Uterus (tissue), 4 donors: ENCODE measurements around the gene ZNF346. TPM values are rescaled to one million over a fixed set of nuclear protein-coding genes. Genes with fewer than 3 reads are reported as not detected.
A peak's percentile ranks its signal among the peaks of the same experiment; 100 is the strongest.

Experiments used
- DNase-seq, 2 donors: peaks; one replicate each; pipeline ENCODE4 v3.0.0-alpha.2; 2019 to 2020
- H3K27ac ChIP-seq, 2 donors: fragments of 200-600 bp; sonication (generic); 1 replicate in 1 of 2; 2 replicates in 1 of 2; pipeline ENCODE4 v1.5.1; 2016 to 2018
- H3K27me3 ChIP-seq, 2 donors: fragments of 200-600 bp; sonication (generic); one replicate each; pipeline ENCODE4 v1.5.1; 2018 to 2019; ENCODE audit warnings: control low read depth in 1 of 2
- H3K36me3 ChIP-seq, 2 donors: fragments of 200-600 bp; sonication (generic); one replicate each; pipeline ENCODE4 v1.5.1; 2019; ENCODE audit warnings: control low read depth in 1 of 2
- H3K4me1 ChIP-seq, 2 donors: fragments of 200-600 bp; sonication (generic); one replicate each; pipeline ENCODE4 v1.5.1; 2018 to 2019; ENCODE audit warnings: control low read depth in 1 of 2
- H3K4me3 ChIP-seq, 2 donors: fragments of 200-600 bp; sonication (generic); 1 replicate in 1 of 2; 2 replicates in 1 of 2; pipeline ENCODE4 v1.5.1; 2018 to 2019; ENCODE audit warnings: mild to moderate bottlenecking in 1 of 2
- H3K9me3 ChIP-seq, 2 donors: fragments of 200-600 bp; sonication (generic); one replicate each; pipeline ENCODE4 v1.5.1; 2019; ENCODE audit warnings: control low read depth in 1 of 2
- POLR2A ChIP-seq, 2 donors: fragments of 450-650 bp; IDR thresholded peaks; one replicate each; pipeline ENCODE4 v1.6.1; 2016; ENCODE audit warnings: antibody characterized with exemption in 2 of 2, mild to moderate bottlenecking in 1 of 2, moderate library complexity in 1 of 2
- intact Hi-C: fragments of 100-400 bp; cut with DNase I; formaldehyde crosslinking; loops from one replicate; pipeline ENCODE4 v1.15.1; 2023; ENCODE audit warnings: low total_unique reads
- total RNA-seq, 4 donors: library from RNA; depleted of rRNA in 3 of 4; stranded (reverse); fragments of >200 nt in 3 of 4; gene quantifications; one replicate each; pipeline versions ENCODE4 v1.1.0 to v1.2.4, GENCODE V29; 2014 to 2023
- TF ChIP-seq, protein P1 (sequence below), 4 experiments: fragments of 200-600 bp in 2 of 4; fragments of 450-650 bp in 2 of 4; sonication (generic) in 2 of 4; IDR thresholded peaks; one replicate each; pipeline ENCODE4 v1.5.1; 2016 to 2019; ENCODE audit warnings: antibody characterized with exemption in 4 of 4, mild to moderate bottlenecking in 2 of 4, moderate library complexity in 1 of 4
- donor health status: DM: yes; HTN: yes; CAD: no.

The ZNF346 gene
- total RNA-seq, 4 donors from 2014 or later: 10.5 to 38.5 (median 29.2) TPM

DNA sequence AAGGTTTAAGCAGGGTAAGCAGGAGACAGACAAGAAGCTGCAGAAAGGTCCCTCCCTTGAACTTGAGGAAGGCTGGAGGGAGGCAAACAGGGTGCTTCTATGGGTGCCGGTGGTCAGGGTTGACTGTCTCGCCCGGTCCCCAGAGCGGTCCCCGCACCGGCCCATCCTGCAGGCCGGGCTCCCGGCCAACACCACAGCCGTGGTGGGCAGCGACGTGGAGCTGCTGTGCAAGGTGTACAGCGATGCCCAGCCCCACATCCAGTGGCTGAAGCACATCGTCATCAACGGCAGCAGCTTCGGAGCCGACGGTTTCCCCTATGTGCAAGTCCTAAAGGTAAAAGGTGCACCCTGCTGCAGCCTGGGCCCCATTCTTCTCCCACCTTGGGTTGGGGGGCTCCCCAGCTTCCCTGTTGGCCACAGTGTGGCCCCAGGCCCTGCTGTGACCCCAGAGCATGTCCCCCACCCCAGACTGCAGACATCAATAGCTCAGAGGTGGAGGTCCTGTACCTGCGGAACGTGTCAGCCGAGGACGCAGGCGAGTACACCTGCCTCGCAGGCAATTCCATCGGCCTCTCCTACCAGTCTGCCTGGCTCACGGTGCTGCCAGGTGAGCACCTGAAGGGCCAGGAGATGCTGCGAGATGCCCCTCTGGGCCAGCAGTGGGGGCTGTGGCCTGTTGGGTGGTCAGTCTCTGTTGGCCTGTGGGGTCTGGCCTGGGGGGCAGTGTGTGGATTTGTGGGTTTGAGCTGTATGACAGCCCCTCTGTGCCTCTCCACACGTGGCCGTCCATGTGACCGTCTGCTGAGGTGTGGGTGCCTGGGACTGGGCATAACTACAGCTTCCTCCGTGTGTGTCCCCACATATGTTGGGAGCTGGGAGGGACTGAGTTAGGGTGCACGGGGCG, 69.9 kb downstream of the ZNF346 start:
- no peaks in the 10 kb centered on the region for H3K4me1 ChIP-seq
- no peak overlapping the region for H3K27ac ChIP-seq
- no peaks in the 10 kb centered on the region for H3K27me3 ChIP-seq
- H3K4me3 ChIP-seq: no peak overlapping the region
- no peak for DNase-seq
- no peaks in the 10 kb centered on the region for H3K36me3 ChIP-seq
- H3K9me3 ChIP-seq: no peaks in the 10 kb centered on the region
- TF ChIP-seq, protein P1, sequence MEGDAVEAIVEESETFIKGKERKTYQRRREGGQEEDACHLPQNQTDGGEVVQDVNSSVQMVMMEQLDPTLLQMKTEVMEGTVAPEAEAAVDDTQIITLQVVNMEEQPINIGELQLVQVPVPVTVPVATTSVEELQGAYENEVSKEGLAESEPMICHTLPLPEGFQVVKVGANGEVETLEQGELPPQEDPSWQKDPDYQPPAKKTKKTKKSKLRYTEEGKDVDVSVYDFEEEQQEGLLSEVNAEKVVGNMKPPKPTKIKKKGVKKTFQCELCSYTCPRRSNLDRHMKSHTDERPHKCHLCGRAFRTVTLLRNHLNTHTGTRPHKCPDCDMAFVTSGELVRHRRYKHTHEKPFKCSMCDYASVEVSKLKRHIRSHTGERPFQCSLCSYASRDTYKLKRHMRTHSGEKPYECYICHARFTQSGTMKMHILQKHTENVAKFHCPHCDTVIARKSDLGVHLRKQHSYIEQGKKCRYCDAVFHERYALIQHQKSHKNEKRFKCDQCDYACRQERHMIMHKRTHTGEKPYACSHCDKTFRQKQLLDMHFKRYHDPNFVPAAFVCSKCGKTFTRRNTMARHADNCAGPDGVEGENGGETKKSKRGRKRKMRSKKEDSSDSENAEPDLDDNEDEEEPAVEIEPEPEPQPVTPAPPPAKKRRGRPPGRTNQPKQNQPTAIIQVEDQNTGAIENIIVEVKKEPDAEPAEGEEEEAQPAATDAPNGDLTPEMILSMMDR (IDR thresholded peaks at IDR 0.05): no peak
- TF ChIP-seq POLR2A (IDR thresholded peaks at IDR 0.05): no peak
- intact Hi-C loops: no loop called here

DNA sequence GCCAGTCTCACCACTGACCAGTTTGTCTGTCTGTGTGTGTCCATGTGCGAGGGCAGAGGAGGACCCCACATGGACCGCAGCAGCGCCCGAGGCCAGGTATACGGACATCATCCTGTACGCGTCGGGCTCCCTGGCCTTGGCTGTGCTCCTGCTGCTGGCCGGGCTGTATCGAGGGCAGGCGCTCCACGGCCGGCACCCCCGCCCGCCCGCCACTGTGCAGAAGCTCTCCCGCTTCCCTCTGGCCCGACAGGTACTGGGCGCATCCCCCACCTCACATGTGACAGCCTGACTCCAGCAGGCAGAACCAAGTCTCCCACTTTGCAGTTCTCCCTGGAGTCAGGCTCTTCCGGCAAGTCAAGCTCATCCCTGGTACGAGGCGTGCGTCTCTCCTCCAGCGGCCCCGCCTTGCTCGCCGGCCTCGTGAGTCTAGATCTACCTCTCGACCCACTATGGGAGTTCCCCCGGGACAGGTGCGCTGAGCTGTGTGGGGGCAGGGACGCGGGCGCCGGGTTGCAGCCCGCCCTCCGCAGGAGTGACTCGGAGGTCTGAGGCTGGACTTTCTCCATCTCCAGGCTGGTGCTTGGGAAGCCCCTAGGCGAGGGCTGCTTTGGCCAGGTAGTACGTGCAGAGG, 70.7 kb downstream of the ZNF346 start:
- DNase-seq: no peak
- Histone ChIP-seq H3K9me3 (no peaks in the 10 kb centered on the region), H3K36me3 (no peaks in the 10 kb centered on the region), H3K27me3 (no peaks in the 10 kb centered on the region), H3K27ac (no peak overlapping the region), H3K4me1 (no peaks in the 10 kb centered on the region), H3K4me3 (no peak overlapping the region)
- no peak for TF ChIP-seq POLR2A (IDR thresholded peaks at IDR 0.05)
- TF ChIP-seq, protein P1 (IDR thresholded peaks at IDR 0.05): no peak
- intact Hi-C loops: no loop called here

DNA sequence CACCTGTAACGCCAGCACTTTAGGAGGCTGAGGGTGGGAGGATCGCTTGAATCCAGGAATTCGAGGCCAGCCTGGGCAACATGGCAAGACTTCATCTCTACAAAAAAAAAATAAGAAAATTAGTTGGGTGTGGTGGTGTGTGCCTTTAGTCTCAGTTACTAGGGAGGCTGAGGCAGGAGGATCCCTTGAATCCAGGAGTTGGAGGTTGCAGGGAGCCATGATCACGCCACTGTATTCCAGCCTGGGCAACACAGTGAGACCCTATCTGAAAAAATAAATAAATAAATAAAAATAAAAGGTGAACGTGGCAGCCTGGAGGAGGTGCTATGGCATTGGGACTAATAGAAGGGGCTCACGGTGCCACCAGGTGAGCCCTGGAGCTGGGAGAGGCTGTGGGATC, 71.3 kb downstream of the ZNF346 start:
- TF ChIP-seq POLR2A (IDR thresholded peaks at IDR 0.05): no peak
- TF ChIP-seq, protein P1 (IDR thresholded peaks at IDR 0.05): no peak
- no peaks in the 10 kb centered on the region for H3K9me3 ChIP-seq
- DNase-seq: no peak

DNA sequence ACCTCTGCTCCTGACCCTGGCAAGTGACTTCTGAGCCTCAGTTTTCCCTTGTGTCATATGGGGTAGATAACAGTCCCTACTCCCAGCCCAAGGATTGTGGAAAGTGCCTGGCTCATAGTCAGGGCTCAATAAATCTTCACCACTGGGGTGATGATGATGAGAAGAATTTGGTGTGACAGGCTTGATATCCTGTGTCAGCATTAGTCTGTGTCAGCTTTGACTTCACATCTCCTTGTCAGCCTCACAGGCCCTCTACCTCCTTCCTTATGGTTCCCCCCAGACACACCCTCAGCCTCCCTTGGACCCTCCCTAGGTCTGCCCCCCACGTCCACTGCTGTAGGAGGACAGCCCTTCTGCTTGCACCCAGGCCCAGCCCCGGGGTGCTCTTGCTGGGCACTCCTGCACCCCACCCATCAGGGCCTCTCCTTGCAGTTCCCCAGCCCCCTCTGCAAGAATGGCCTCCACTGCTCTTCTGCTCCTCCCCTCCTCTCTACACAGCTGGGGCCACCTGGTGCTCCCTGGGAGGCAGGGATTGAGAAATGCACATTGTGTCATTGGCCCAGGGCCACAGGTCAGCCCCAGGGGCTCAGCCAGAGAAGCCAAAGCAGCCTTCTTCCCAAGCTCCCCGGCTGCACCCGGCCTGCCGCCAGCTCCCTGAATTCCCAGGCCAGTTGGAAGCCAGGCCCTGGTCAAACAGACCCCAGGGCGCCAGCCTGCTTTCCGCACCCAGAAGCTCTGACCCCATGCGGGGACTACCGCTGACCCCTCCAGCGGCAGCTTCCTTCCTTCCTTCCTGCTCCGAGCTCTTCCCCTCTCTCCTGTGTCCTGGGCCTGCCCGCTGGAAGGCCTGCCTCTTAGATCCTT, 72.0 kb downstream of the ZNF346 start:
- Histone ChIP-seq H3K9me3 (no peaks in the 10 kb centered on the region), H3K4me1 (no peaks in the 10 kb centered on the region), H3K27me3 (no peaks in the 10 kb centered on the region), H3K4me3 (no peak overlapping the region), H3K27ac (peak overlapping the region in 1 of 2 donors; percentile 65), H3K36me3 (no peaks in the 10 kb centered on the region)
- DNase-seq: peak; percentile 85 to 91
- TF ChIP-seq, protein P1 (IDR thresholded peaks at IDR 0.05): no peak
- TF ChIP-seq POLR2A (IDR thresholded peaks at IDR 0.05): no peak
- intact Hi-C loops: no loop called here

More for the DNA sequence above, 71.3 kb downstream of the ZNF346 start:
- Histone ChIP-seq H3K27me3 (no peaks in the 10 kb centered on the region), H3K36me3 (no peaks in the 10 kb centered on the region), H3K4me3 (no peak overlapping the region), H3K27ac (peak overlapping the region in 1 of 2 donors; percentile 65), H3K4me1 (no peaks in the 10 kb centered on the region)
- intact Hi-C loops: no loop called here
